ENCODE measurements around the gene FLNB. TPM values are rescaled to one million over a fixed set of nuclear protein-coding genes. Genes with fewer than 3 reads are reported as not detected.
A peak's percentile ranks its signal among the peaks of the same experiment; 100 is the strongest.

The FLNB gene
- total RNA-seq, 1 experiment from 2014 or later: 41.2 TPM

- TF ChIP-seq, protein P1, sequence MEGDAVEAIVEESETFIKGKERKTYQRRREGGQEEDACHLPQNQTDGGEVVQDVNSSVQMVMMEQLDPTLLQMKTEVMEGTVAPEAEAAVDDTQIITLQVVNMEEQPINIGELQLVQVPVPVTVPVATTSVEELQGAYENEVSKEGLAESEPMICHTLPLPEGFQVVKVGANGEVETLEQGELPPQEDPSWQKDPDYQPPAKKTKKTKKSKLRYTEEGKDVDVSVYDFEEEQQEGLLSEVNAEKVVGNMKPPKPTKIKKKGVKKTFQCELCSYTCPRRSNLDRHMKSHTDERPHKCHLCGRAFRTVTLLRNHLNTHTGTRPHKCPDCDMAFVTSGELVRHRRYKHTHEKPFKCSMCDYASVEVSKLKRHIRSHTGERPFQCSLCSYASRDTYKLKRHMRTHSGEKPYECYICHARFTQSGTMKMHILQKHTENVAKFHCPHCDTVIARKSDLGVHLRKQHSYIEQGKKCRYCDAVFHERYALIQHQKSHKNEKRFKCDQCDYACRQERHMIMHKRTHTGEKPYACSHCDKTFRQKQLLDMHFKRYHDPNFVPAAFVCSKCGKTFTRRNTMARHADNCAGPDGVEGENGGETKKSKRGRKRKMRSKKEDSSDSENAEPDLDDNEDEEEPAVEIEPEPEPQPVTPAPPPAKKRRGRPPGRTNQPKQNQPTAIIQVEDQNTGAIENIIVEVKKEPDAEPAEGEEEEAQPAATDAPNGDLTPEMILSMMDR (conservative IDR thresholded peaks at IDR 0.05; ENCODE audit: low read depth, low read length): no peak
- no peak for TF ChIP-seq EZH2 (IDR thresholded peaks at IDR 0.05; ENCODE audit: borderline replicate concordance, low read depth, low read length, poor library complexity, severe bottlenecking)
- ChIA-PET CTCF (no interaction called here), POLR2A (ENCODE audit: low non-redundant PET) (no interaction called here)
- Histone ChIP-seq H3K27ac (ENCODE audit: low read depth, low read length, poor library complexity, severe bottlenecking) (no peak overlapping the region), H3K4me3 (ENCODE audit: low read depth, low read length, poor library complexity, severe bottlenecking) (no peak overlapping the region), H3K27me3 (replicated peaks; ENCODE audit: insufficient read depth, low read depth, low read length, poor library complexity) (no peaks in the 10 kb centered on the region), H3K36me3 (ENCODE audit: insufficient read depth, low read length, poor library complexity, severe bottlenecking) (no peaks in the 10 kb centered on the region), H3K4me1 (ENCODE audit: insufficient read depth, low read length, poor library complexity, severe bottlenecking) (no peaks in the 10 kb centered on the region), H3K9me3 (ENCODE audit: low read depth, low read length, poor library complexity, severe bottlenecking) (no peaks in the 10 kb centered on the region)
- no TSS peak for BruUV-seq (replicated peaks)
- DNase-seq (ENCODE audit: low spot score): no peak
- intact Hi-C loops (cut with micrococcal nuclease; ENCODE audit: unreplicated experiment): no loop called here
Measured at GRCh38 chr3:57972531-57973111, 35.6 kb upstream of the FLNB start.

DNA sequence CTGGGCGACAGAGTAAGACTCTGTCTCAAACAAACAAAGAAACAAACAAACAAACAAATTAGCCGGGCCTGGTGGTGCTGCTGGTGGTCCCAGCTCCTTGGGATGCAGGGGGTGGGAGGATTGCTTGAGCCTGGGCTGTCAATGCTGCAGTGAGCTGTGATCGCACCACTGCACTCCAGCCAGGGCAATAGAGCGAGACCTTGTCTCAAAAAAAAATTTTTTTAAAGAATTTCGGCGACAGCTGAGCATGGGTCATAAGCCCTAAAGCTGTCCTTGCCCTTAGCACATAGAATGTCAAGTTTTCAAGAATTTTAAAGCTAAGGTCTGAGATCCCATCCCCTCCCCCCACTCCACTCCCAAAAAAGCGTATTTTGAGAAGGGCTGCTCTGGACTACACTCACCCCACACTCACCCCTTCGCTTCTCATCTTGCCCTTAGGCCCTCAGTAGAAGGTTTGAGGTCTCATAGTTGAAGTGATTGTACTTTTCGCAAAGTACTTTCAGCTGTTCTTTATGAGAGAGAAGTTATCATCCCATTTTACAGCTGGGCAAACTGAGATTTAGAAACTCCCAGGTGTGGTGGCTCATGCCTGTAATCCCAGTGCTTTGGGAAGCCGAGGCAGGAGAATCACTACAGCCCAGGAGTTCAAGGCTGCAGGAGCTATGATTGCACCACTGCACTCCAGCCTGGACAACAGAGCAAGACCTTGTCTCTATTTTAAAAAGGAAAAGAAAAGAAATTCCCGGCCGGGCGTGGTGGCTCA is 34.3 kb upstream of the FLNB start:
- Histone ChIP-seq H3K4me3 (ENCODE audit: low read depth, low read length, poor library complexity, severe bottlenecking) (no peak overlapping the region), H3K4me1 (ENCODE audit: insufficient read depth, low read length, poor library complexity, severe bottlenecking) (no peaks in the 10 kb centered on the region), H3K27me3 (replicated peaks; ENCODE audit: insufficient read depth, low read depth, low read length, poor library complexity) (no peaks in the 10 kb centered on the region), H3K9me3 (ENCODE audit: low read depth, low read length, poor library complexity, severe bottlenecking) (no peaks in the 10 kb centered on the region), H3K27ac (ENCODE audit: low read depth, low read length, poor library complexity, severe bottlenecking) (no peak overlapping the region), H3K36me3 (ENCODE audit: insufficient read depth, low read length, poor library complexity, severe bottlenecking) (no peaks in the 10 kb centered on the region)
- no peak for DNase-seq (ENCODE audit: low spot score)
- BruUV-seq (replicated peaks): no TSS peak
- no peak for TF ChIP-seq EZH2 (IDR thresholded peaks at IDR 0.05; ENCODE audit: borderline replicate concordance, low read depth, low read length, poor library complexity, severe bottlenecking)
- TF ChIP-seq, protein P1 (conservative IDR thresholded peaks at IDR 0.05; ENCODE audit: low read depth, low read length): no peak
- POLR2A ChIA-PET (ENCODE audit: low non-redundant PET): no interaction called here
- CTCF ChIA-PET: no interaction called here
- intact Hi-C loops (cut with micrococcal nuclease; ENCODE audit: unreplicated experiment): no loop called here

GRCh38 chr3:57974796-57975388 is 33.3 kb upstream of the FLNB start:
- Histone ChIP-seq H3K9me3 (ENCODE audit: low read depth, low read length, poor library complexity, severe bottlenecking) (no peaks in the 10 kb centered on the region), H3K36me3 (ENCODE audit: insufficient read depth, low read length, poor library complexity, severe bottlenecking) (no peaks in the 10 kb centered on the region), H3K27ac (ENCODE audit: low read depth, low read length, poor library complexity, severe bottlenecking) (no peak overlapping the region), H3K4me3 (ENCODE audit: low read depth, low read length, poor library complexity, severe bottlenecking) (no peak overlapping the region), H3K4me1 (ENCODE audit: insufficient read depth, low read length, poor library complexity, severe bottlenecking) (no peaks in the 10 kb centered on the region), H3K27me3 (replicated peaks; ENCODE audit: insufficient read depth, low read depth, low read length, poor library complexity) (no peaks in the 10 kb centered on the region)
- intact Hi-C loops (cut with micrococcal nuclease; ENCODE audit: unreplicated experiment): no loop called here
- peak; percentile 14 for DNase-seq (ENCODE audit: low spot score)
- CTCF ChIA-PET: no interaction called here
- BruUV-seq (replicated peaks): no TSS peak
- TF ChIP-seq, protein P1 (conservative IDR thresholded peaks at IDR 0.05; ENCODE audit: low read depth, low read length): no peak
- POLR2A ChIA-PET (ENCODE audit: low non-redundant PET): no interaction called here

All from A673 (cell line).